ENCODE results near the gene VWF. TPM values are rescaled to one million over a fixed set of nuclear protein-coding genes. Genes with fewer than 3 reads are reported as not detected.
"Not testable (repeated sequence)": the region's sequence is repeated elsewhere in the genome, so short reads cannot be mapped to it uniquely, and the experiment has no call there.

Gene VWF
- total RNA-seq, 1 donor from 2014 or later = 2.2 TPM

- DNase-seq (ENCODE audit: low read depth) = no peak
Observed at GRCh38 chr12:6145564-6145963, 21.1 kb upstream of the VWF start.

DNA sequence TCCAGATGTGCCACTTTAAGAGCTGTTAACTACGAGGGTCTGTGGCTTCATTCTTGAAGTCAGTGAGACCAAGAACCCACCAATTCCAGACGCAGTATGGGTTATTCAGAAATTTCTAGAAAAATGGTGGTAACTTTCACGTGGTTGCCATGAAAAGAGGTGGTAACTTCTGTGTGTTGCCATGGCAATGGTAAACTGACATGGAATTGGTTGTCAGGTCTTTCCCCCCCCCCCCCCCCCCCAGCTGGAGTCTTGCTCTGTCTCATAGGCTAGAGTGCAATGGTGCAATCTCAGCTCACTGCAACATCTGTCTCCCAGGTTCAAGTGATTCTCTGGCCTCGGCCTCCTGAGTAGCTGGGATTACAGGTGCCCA lies 18.8 kb upstream of the VWF start:
- no peak for DNase-seq (ENCODE audit: low read depth)

DNA sequence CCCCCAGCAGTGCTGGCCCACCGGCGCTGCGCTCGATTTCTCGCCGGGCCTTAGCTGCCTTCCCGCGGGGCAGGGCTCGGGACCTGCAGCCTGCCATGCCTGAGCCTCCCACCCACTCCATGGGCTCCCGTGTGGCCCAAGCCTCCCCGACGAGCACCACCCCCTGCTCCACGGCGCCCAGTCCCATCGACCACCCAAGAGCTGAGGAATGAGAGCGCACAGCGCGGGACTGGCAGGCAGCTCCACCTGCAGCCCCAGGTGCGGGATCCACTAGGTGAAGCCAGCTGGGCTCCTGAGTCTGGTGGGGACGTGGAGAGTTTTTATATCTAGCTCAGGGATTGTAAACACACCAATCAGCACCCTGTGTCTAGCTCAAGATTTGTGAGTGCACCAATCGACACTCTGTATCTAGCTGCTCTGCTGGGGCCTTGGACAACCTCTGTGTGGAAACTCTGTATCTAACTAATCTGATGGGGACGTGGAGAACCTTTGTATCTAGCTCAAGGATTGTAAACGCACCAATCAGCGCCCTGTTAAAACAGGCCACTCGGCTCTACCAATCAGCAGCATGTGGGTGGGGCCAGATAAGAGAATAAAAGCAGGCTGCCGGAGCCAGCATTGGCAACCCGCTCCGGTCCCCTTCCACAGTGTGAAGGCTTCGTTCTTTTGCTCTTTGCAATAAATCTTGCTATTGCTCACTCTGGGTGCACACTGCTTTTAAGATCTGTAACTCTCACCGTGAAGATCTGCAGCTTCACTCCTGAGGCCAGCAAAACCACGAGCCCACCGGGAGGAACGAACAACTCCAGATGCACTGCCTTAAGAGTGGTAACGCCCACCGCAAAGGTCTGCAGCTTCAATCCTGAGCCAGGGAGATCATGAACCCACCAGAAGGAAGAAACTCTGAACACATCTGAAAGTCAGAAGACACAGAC lies 18.2 kb upstream of the VWF start:
- DNase-seq (ENCODE audit: low read depth) = not testable (repeated sequence)

DNA sequence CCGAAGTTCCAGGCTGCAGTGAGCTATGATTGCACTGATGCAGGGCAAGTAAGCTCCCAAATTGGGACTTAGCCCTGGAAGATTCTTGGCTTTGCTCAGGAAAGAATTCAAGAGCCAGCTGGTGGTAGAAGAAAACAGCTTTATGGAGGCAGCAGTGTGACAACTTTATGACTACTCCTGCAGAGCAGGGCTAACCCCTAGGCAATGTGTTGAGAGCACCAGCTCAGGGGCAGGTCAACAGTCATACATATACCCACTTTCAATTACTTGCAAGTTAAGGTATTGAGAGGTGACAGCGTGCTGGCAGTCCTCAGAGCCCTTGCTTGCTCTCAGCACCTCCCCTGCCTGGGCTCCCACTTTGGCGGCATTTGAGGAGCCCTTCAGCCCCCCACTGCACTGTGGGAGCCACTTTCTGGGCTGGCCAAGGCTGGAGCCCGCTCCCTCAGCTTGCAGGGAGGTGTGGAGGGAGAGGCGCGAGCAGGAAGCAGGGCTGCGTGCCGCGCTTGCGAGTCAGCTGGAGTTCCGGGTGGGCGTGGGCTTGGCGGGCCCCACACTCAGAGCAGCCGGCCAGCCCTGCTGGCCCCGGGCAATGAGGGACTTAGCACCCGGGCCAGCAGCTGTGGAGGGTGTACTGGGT lies 17.4 kb upstream of the VWF start:
- DNase-seq (ENCODE audit: low read depth) = not testable (repeated sequence)

GRCh38 chr12:6140651-6141447 lies 16.4 kb upstream of the VWF start:
- no peak for DNase-seq (ENCODE audit: low read depth)

GRCh38 chr12:6135071-6135470 lies 10.6 kb upstream of the VWF start:
- no peak for DNase-seq (ENCODE audit: low read depth)

GRCh38 chr12:6133642-6134041 lies 9.2 kb upstream of the VWF start:
- DNase-seq (ENCODE audit: low read depth) = no peak

GRCh38 chr12:6132496-6132895 lies 8.0 kb upstream of the VWF start:
- no peak for DNase-seq (ENCODE audit: low read depth)

DNA sequence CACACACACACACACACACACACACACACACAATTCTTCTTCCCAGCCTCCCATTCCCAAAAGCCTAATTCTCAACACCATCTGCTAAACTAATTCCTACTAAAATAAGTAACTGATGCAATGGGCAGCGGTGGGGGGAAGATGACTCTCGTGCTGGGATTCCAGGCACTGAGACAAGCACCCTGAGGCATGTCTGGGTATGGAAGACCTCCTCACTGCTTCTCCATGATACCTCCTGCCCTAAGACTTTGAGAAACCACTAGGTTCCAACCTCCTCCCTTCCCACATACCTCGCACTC lies 789 bp upstream of the VWF start:
- no peak for DNase-seq (ENCODE audit: low read depth)

DNA sequence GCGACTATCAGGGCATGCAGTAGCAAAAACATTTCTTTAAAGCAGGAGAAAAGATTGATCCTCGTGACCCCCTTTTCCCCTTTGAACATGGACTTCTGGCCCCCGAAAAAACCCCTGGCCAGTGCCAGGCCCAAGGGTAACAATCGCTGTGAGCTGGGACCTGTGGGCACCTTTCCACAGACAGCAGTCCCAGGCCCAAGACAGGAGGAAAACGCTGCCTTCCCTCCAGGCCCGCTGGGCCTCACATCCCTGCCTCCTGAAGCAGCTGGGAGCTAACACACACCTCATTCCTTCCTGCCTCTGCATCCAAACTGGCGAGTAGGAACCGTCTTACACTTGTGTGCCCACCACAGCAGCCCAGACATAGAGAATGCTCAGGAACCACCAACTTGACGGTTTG lies 1.2 kb downstream of the VWF start:
- no peak for DNase-seq (ENCODE audit: low read depth)

DNA sequence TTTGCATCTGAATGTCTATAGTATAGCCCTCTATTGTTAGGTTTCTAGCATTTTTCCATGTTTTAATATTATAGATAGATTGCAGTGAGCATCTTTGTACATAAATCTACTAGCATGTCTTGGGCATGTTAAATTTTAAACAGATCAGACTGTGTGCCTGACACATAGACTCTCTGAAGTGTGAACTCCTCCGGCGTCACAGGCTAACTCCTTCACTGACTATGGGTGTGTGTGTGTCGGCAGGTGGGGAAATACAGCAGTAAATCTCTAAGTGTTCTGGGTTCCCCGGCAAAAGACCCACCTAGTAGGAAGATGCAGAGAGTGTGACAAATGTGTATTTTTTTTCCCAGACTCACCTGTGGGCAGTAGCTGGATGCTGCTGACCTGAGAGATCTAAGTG lies 2.3 kb downstream of the VWF start:
- DNase-seq (ENCODE audit: low read depth) = peak; percentile 39

DNA sequence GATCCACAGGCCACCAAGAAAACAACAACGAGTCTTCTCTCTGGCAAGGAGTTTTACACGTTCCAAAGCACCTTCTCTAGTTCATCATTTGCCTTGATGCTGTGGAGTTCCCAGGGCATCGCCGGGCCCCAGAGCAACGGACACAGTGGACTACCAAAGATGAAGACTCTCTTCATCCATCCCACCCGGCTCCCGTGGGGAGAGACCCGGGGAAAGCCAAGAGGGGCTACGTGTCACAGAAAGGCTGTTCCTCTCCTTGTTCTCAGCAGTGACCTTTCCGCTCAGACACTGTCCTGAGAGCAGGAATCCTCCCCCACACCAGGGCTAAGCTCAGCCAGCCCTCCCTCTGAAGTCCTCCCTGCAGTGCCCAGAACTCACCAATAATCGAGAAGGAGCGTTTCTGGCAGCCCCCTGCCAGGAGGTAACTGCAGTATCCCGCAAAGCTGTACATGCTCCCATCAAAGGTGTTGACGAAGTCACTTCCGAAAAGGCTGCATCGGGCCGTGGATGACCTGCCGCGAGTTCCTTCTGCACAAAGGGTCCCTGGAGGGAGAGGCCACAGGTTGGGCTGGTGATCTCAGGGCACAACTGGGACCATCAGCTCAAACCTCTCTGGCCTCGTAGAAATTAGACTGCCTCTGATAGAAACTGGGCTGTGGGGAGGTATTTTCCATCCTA lies 3.5 kb downstream of the VWF start:
- DNase-seq (ENCODE audit: low read depth) = no peak

- DNase-seq (ENCODE audit: low read depth) = no peak
Observed at GRCh38 chr12:6118891-6119568, 5.4 kb downstream of the VWF start.

DNA sequence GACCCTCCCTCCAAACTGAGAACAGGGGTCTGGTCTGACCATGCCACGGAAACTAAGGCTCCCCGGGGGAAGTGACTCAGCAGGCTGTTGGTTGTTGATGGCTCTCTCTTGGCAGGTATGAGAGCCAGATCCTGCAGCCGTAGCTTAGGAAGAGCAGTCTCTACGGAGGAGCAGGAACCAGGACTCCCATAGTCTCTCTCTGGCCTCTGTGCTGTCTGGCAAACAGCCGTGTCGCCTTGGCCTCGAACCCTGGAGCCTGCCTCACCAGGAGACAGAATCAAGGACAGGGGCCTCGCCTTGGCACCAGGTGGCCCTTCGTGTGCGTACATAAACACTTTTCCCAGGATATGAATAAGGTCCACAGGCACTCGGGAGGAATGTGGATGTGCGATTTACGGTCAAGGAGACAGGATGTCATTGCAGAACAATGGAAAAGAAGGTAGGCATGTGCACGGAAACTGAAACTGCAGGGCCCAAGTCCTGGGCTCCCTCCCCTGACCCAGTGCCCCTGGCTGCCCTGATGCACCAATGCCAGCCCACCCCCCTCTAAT lies 7.9 kb downstream of the VWF start:
- peak; percentile 33 for DNase-seq (ENCODE audit: low read depth)

- DNase-seq (ENCODE audit: low read depth) = no peak
Observed at GRCh38 chr12:6115389-6115788, 9.1 kb downstream of the VWF start.

DNA sequence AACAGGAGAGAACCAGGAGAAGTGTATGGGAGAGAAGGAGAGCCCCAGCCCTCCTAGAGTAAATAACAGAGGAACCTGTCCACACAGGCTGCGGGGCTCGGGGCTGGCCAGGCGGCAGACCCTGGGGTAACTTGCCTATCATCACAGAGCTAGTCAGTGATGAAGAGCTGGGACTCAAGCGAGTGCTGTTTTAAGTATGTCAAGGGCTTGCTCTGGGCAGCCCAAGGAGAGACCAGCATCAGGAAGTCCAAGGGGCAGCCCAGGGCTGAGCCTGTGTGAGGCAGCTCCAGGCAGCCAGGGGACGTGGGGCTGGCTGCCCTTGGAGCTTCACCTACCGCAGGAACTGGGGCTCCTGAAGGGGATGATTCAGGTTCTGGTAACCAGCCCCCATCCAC lies 10.0 kb downstream of the VWF start:
- DNase-seq (ENCODE audit: low read depth) = no peak

- DNase-seq (ENCODE audit: low read depth) = no peak
Observed at GRCh38 chr12:6113691-6114475, 10.6 kb downstream of the VWF start.

DNA sequence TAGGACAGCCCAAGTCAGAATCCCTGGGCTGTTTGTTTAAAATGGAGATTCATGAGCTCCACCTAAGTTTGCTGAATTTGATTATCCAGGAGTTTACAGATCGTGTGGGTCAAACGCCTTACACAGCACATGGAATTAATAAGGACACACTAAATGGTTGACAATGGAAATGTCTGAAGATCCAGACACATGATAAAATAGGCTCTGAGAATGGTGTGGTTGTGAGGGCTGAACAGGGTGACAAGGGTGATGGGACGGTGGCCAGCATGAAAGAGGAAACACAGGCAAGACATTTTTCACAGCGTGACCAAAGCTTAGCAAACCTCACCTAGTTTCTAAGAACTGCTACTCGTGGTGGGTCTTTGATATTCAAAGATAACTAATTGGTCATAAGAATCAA lies 12.5 kb downstream of the VWF start:
- no peak for DNase-seq (ENCODE audit: low read depth)

DNA sequence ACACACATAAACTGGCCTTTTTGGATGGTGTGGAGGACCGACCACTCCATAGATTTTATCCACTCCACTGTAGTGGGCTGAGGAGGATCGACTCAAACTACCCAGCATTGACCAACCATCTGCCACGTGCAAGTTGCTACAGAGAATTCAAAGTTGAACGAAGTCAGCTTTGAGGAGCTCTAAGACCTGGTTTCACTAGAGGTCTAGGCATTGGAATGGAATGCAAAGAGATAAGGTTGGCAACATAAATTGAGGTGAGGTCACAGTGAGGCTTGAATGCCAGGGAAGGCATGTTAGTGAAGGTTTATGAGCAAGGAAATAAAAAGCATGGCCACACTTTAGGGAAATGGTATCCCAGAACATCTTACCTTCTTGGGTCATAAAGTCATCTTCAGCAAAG lies 14.5 kb downstream of the VWF start:
- DNase-seq (ENCODE audit: low read depth) = no peak

DNA sequence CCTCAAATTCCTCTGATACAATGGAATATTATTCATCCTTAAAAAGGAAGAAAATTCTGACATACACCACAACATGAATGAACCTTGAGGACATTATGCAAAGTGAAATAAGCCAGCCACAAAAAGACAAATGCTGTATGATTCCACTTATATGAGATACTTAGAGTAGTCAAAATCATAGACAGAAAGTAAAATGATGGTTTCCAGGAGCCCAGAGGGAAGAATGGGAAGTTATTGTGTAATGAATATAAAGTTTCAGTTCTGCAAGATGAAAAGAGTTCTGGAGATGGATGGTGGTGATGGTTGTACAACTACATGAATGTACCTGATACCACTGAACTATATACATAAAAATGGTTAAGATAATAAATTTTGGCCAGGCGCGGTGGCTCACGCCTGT lies 18.3 kb downstream of the VWF start:
- no peak for DNase-seq (ENCODE audit: low read depth)

- no peak for DNase-seq (ENCODE audit: low read depth)
Observed at GRCh38 chr12:6104842-6105241, 19.6 kb downstream of the VWF start.

Data from renal cortical epithelial cell (primary cell).